Smooth muscle cell of the brain vasculature (primary cell): Measurements from ENCODE around the gene ITPK1.

Source experiments
- DNase-seq: peaks from one replicate; pipeline ENCODE4 v3.0.0-alpha.2; 2012; ENCODE audit warnings: low read depth, low spot score

ITPK1 gene

DNA sequence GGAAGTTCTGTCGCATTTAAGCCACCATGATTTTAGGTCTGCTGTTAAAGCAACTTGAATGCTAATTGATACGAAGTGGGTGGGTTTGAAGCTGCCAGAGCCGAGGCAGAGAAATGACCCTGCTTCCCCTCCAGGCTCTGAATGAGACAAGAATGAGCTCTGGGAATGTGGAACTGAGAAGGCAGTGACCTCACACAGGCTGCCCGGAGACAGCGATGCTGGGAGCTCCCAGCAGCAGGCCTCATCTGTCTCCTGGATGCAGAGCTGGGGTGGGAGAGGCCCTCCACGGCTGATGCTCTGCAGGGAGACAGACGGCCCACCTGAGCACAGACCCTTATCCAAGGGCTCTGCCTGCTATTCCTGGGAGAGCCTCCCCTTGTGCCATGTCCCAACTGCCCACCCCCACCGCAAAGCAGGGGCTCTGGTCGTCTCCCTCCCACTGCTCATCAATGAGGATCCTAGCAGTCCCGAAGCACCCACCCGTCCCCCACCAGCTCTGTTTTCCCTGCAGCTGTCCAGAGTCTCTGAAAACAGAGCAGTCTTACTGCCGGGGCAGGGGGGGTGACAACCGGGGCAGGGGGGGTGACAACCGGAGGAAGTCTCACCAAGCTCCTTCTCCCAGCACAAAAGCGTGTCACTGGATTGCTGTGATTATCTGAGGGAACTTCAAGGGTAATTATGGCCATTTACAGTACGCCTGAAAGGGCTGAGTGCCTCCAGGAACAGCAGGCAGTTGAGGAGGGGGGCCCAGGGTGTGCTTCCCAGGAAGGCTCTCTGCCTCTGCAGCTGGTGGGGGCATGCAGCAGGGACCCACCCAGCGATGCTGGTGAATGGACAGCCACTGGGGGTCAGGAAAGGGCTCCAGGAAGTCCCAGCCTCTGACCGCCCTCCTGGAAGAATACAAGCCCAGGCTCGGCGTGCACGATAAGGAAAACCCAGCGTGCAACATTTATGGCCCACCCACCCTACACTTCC lies 125.0 kb downstream of the ITPK1 start:
- no peak for DNase-seq

DNA sequence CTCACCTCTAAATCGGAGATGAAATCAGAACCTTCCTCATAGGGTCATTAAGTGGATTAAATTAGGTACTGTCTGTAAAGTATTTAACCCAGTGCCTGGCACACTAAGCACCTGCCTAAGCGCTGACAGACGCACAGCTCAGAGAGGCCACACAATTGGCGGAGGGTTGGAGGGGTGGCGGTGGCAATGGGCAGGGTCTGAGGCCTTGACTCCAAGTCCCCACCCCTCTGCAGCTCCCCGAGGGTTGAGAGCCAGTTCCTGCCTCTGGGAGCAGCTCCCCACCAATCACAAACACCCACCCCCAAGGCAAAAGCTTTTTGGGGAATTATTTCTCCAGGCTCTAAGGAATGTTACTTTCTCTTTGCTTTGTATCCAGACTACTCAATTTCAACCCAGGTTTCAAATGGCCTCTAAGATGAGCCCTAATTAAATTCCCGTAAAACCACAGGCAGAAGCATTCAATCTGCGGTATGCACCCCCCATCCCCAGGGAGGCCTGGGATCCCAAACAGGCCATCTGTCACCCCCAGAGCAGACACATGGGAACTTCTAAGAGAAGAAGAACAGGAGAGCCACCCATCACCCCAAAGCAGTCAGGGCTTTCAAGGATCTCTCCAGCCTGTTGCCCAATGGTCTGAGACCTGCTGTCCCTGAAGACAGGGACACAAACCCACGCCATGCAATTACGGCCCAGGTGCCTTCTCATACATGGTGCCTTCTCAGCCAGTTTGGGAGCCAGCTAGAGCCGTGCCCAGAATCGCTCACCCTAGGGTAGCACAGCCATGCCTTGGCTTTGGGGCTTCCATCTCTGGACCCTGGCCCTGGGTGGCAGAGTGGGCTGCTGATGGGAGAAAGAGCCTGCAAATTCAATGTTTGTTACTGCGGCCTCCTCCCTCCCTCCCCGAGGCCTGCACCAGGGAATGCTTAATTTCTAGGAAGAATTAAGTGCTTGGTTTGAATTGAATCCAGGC lies 126.7 kb downstream of the ITPK1 start:
- no peak for DNase-seq

- DNase-seq = no peak
These were observed 127.8 kb downstream of the ITPK1 start for GRCh38 chr14:92987713-92988510.

DNA sequence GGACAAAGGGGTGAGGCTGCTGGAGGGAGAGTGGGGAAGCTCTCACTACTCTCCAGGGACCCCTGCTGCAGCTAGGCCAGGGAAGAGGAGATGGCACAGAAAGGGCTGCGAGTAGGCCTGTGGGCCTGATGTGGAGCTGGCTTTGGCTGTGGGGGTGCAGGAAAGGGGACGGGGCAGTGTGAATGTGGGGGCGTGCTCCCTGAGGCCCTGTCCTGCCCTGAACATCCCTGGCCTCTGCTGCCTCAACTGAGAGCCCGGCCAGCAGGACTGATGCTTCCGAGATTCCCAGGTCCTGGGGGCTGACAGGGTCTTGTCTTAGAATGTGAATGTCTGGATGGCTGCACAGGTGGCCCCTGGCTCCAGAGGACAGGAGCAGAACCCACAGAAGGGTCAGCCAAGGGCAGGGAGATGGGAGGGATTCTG lies 128.6 kb downstream of the ITPK1 start:
- DNase-seq = no peak

DNA sequence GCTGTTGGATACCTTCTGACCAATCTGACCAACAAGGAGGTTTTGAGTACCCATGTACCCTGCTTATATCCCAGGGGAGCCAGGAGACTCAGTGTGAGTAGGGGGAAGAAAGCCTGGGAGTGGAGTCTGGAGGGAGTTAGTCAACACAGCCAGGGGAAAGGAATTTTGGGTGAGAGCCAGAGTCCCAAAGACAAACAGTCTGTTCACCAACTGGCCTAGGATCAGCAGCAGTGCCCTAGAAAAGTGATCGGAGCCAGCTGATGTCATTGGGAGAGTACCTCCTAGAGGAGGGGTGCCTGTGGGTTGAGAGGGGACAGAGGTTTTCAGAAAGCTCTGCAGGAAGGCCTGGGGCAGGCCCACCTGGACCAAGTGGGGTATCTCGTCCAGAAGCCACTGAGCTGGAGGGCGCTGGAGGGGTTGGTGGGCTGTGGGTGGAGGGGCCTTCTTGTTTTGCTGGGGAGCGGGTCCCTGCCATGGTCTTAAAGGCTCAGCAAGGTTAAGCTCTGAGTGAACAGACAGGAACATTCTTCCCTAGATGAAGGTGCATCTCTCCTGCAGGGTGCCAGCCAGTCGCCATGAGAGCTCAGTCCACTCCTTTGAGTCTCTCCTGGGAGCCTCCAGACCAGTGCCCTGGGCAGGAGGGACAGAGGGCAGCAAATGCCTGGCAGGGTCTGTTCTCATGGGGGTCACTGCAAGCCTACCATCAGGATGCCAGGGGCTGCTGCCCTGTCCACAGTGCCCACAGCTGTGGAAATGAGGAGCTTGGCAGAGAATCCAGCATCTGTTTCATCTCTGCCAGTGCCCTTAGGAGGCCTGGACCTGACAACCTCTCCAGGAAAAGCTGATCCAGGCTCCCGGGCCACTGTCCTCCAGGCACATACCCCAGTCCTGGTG lies 129.2 kb downstream of the ITPK1 start:
- no peak for DNase-seq

GRCh38 chr14:92985521-92985920 lies 130.2 kb downstream of the ITPK1 start:
- DNase-seq = no peak

DNA sequence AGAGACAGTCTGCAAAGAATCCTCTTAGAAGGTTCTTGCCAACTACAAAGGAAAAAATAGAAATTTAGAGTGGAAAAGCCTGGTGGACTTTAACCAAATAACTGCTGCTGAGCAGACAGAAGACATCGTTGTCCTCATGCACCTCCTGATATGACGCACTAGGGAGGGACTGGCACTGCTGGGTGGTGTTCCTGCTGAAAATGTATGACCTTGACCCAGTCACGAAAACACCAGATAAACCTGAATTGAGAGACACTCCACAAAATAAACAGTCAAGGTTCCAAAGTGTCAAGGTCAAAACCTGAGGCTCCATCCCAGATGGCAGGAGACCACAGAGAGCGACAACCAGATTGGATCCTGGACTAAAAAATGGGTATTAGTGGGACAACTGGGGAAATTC lies 130.8 kb downstream of the ITPK1 start:
- DNase-seq = no peak

- no peak for DNase-seq
These were observed 131.5 kb downstream of the ITPK1 start for GRCh38 chr14:92984082-92984788.

- DNase-seq = no peak
These were observed 132.8 kb downstream of the ITPK1 start for GRCh38 chr14:92982956-92983355.

DNA sequence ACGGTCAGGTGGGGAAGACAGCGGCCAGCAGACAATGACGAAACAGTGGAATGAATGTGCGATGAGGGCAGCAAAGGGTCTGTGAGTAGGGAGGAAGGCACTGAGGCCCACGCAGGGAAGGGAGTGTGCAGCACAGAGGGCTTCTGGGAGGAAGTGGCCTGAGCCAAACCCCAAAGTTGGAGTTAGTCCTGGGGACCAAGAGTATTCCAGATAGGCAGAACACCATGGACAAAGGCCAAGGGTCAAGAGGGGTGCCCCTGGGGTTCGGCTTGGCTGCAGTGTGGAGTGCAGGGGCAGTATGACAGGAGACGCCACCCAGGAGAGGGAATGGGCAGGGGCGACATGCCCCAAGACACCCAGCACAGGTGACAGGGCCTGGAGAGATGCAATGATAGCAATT lies 134.0 kb downstream of the ITPK1 start:
- DNase-seq = no peak

DNA sequence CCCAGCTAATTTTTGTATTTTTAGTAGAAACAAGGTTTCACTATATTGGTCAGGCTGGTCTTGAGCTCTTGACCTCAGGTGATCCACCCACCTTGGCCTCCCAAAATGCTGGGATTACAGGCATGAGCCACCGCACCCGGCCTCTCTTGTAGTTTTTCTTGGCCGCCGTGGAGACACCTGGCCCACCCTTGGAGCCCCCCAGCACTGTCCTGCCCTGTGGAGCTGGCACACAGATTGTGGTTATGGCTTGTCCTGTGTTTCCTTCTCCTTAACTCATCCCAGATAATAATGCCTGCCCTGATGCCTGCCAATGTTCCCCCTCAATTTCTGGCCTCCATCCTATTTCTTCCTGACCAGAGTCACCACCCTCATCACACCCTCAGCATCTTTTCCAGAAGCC lies 134.9 kb downstream of the ITPK1 start:
- DNase-seq = no peak

DNA sequence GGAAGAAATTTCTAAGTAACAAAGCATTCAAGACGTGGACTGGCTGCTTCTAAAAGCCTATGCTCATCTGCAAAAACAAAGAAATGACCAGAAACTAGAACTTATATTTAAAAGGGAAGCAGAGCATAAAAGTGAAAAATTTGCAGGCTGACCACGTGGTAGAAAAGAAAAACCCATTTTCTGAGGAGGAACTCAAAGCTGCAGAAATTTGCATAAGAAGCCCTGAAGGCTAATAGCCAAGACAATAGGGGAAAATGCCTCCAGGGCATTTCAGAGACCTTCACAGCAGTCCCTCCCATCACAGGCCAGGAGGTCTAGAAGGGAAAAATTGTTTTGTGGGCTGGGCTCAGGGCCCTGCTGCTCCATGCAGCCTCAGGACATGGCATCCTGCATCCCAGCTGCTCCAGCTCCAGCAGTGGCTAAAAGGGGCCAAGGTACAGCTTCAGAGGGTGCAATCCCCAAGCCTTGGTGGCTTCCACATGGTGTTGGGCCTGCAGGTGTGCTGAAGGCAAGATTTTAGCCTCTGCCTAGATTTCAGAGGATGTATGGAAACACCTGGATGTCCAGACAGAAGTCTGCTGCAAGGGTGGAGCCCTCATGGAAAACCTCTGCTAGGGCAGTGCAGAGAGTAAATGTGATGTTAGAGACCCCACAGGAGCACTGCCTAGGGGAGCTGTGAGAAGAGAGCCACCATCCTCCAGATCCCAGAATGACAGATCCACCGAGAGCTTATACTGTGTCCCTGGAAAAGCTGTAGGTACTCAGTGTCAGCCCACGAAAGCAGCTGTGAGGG lies 137.3 kb downstream of the ITPK1 start:
- no peak for DNase-seq

GRCh38 chr14:92976268-92976667 lies 139.5 kb downstream of the ITPK1 start:
- no peak for DNase-seq

DNA sequence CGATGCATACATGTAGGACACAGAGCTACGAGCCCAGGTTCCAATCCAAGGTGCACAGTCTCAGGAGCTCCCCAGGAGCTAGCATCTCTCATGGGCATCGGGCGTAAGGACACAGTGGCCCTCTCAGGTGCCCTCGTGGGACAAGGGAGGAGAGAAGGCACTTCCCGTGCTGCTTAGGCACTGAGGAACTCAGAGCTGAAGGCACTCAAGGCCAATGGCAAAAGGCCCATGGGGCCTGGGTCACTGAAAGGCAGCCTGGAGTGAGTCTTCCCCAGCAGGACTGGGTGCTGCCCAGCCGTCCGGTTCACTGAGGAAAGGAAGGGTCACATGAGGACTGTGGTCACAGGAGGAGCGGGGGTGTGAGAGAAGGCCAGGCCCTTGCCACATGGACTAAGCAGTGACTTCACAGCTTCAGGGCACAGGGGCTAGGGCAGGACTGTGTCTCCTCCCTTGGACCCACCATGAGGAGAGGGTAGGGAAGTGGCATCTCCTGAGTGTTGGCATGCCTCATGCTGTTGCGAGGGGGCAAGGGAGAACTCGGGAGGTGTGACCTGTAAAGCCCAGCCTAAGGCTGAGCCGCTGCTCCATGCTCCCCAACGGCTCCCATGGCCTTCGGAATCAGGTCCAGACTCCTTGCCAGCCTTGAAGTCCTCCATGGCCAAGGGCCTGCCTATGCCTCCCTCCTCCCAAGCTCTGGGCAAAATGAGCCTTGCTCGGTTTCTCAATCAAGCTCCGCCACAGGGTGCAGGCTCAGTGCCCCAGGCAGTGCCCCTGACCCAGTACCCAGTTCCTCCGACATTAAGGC lies 141.0 kb downstream of the ITPK1 start:
- DNase-seq = no peak

DNA sequence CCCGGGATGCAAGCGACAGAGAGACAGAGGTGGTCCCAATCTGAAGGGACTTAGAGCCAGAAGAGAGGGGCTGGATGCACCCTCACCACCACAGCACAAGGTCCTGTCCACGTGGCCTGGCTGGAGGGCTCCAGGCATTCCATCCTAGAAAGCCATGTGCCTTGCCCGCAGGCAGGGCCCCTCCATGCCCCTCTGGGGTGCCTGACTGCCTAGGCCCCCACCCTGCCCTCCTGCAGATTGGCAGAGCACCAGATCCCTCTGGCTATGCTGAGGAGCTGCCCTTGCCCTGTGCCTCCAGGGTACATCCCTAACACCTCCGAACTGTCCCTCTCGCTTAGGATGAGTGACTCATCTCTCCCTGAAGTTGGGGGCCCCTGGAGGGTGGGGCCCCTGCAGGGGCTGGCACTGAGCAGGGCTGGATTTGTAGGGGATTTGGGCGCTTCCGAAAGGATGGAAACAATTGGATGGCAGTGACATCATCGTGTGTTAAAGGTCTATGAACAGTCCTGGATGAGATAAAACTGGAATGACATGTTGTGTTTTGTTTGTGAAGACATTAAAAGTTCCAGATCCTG lies 141.8 kb downstream of the ITPK1 start:
- no peak for DNase-seq

- no peak for DNase-seq
These were observed 142.4 kb downstream of the ITPK1 start for GRCh38 chr14:92973261-92973797.

GRCh38 chr14:92971601-92972180 lies 144.0 kb downstream of the ITPK1 start:
- no peak for DNase-seq
